Measurements from ENCODE around the gene EFCAB11.

DNA sequence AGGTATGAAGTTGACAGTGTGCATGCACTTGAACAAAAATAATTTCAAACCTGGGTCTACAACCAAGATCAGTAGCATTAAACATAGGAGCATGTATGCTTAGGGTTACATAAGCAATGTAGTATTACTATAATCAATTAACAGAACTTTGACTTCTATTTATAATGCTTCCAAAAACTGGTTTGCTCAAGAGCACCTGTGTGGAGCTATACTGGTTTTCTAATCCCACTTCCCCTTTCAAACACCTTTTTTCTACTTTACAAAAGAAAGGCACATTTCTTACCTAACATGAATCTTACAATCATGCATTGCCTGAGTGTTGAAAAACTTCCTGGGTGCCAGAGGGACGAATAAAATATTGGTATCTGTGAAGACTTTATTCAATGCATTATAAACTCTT, 72.7 kb downstream of the EFCAB11 start:
- TF ChIP-seq, protein P1, sequence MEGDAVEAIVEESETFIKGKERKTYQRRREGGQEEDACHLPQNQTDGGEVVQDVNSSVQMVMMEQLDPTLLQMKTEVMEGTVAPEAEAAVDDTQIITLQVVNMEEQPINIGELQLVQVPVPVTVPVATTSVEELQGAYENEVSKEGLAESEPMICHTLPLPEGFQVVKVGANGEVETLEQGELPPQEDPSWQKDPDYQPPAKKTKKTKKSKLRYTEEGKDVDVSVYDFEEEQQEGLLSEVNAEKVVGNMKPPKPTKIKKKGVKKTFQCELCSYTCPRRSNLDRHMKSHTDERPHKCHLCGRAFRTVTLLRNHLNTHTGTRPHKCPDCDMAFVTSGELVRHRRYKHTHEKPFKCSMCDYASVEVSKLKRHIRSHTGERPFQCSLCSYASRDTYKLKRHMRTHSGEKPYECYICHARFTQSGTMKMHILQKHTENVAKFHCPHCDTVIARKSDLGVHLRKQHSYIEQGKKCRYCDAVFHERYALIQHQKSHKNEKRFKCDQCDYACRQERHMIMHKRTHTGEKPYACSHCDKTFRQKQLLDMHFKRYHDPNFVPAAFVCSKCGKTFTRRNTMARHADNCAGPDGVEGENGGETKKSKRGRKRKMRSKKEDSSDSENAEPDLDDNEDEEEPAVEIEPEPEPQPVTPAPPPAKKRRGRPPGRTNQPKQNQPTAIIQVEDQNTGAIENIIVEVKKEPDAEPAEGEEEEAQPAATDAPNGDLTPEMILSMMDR (IDR thresholded peaks at IDR 0.05), result no peak
- TF ChIP-seq POLR2AphosphoS5 (IDR thresholded peaks at IDR 0.05) (no peak), EP300 (IDR thresholded peaks at IDR 0.05) (no peak), POLR2A (IDR thresholded peaks at IDR 0.05) (no peak)
